Stimulated activated CD4-positive, alpha-beta T cell treated with anti-CD3 and anti-CD28 coated beads, Interleukin-15, amount 100 ng/mL, for 1 hour (primary cell): ENCODE results near the gene DPYSL3.
"Not testable (repeated sequence)": the region's sequence is repeated elsewhere in the genome, so short reads cannot be mapped to it uniquely, and the experiment has no call there.

Experiments used
- DNase-seq, 2 donors: peaks; one replicate each; pipeline ENCODE4 v3.0.0-alpha.2; 2020; ENCODE audit warnings: low read depth in 1 of 2, low spot score in 1 of 2

Gene DPYSL3

GRCh38 chr5:147509710-147510651 lies at the start of gene DPYSL3:
Gene DPYSL3, minus strand, starts transcription at chr5:147510068. Its CDS starts 210 bp downstream, at chr5:147509858.
- no peak for DNase-seq

GRCh38 chr5:147558826-147559225 lies 49.0 kb upstream of the DPYSL3 start:
- DNase-seq: no peak

- DNase-seq: no peak
Measured at GRCh38 chr5:147557876-147558745, 48.2 kb upstream of the DPYSL3 start.

DNA sequence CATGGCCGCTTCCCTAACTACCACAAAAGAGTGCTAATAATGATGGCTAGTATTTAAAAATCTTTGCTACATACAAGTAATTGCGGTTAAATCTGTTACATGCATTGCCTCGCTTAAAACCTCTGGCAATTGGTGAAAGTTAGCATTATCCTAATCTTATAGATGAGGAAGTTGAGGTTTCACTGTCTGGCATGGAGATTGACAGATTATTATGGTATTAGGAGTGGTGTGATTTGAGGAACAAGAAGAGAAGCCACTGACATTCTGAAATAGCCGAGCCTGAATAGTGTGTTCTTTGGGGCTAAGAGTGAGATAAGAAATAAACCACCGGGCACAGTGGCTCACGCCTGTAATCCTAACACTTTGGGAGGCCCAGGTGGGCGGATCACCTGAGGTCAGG lies 45.3 kb upstream of the DPYSL3 start:
- DNase-seq: no peak

GRCh38 chr5:147554261-147554817 lies 44.5 kb upstream of the DPYSL3 start:
- no peak for DNase-seq

GRCh38 chr5:147553817-147554216 lies 43.9 kb upstream of the DPYSL3 start:
- not testable (repeated sequence) for DNase-seq

- no peak for DNase-seq
Measured at GRCh38 chr5:147552897-147553296, 43.0 kb upstream of the DPYSL3 start.

- no peak for DNase-seq
Measured at GRCh38 chr5:147551677-147552076, 41.8 kb upstream of the DPYSL3 start.

DNA sequence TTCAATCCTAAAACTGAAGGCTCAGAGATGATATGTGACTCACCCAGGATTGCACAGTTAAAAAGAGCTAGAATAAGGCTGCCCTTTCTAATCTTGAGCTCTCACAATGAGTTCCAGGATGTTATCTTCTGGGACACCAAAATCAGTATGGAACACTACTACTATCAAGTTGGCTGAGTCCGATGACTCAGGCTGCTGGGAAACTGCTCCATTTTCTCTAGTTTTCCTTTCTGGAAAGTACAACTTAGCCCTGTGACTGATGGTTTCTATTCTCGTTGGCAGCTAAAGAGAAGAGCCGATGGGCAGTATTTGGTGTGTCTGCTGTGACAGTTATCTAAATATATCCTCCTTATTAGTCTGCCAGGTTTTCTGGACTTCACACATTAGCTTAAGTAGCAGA lies 37.9 kb upstream of the DPYSL3 start:
- DNase-seq: no peak

GRCh38 chr5:147544556-147544955 lies 34.7 kb upstream of the DPYSL3 start:
- no peak for DNase-seq

DNA sequence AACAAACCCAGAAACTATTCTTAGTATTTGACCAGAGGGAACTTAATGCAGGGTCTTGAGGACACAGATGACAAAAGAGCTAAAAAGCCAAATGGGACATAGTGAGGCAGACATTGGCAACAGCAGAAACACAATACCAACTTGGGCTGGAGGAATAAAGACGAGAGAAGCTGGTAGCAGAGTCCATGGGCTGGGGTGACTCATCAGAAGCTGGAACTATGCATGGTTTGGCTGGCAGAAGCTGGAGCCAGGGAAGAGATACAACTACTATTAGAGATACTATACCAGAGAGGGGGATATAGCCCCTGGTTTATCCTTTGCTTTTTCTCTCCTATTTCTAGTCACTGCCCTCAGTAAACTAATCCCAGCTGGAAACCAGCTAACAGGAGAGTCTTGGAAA lies 29.2 kb upstream of the DPYSL3 start:
- DNase-seq: no peak

DNA sequence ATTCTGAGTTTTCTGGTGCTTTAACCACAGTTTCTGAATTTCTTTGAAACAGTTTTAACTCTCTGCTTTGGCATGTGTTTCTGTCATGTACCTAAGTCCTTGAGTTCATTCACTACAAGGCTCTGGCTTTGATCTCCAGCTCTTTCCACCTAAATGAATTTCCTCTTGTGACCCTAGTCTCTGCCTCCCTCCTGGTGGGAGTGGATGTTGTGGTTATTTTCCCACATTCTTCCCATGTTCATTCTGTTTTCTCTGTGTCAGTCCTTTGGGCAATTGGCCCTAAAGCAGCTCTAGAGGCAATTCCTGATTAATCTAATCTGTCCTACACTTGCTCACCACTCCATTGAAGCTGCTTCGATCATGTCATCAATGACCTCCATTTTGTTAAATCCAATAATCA lies 28.4 kb upstream of the DPYSL3 start:
- DNase-seq: no peak

DNA sequence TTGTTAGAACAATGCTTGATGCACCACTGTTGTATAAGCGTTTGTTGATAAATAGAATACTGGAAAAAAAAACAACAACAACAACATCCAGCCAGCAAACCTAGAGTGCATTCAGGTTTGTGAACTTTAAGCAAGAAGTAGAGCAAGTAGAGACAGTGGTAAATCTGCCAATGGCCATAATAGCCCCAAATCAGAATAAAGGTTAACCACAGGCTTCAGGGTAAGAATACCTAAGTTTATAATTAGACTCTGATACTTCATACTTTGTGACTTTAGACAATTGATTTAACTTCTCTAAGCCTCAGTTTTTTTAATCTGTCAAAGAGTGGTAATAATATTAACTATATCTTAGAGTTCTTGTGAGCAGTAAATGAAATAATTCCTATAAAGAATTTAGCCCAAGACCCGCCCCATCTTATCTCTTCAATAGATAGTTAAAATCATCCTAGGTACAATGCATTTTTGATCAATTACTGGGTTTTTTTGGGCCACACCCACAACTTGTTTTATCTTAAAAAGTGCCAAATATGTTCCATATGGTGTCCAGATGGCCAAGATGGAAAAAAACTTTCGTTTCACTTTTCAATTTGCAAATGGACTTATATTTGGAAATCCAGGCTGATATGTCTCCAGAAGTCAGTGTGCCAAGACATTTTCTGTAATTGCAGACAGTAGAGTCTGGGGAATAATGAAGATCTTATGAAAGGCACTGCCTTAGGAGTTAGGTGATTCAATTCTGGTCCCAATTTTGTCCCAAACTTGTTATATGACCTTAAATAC lies 24.5 kb upstream of the DPYSL3 start:
- no peak for DNase-seq

DNA sequence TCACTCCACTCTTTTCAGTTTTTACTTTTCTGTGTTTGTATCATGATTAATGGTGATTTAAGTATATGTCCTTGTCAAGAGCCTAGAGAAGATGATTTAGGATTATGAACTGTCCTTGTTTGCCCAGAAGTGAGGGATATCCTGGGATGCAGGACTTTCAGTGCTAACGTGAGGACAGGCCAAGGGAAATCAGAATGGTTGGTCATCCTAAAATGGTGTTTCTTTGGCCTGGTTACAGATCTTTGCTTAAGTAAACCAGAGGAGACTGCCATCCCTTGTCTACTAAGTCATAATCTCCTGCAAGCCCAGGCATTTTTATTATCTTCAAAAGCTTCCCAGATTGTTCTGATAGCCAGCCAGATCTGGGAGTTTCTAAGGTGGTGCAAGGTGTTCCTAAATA lies 22.3 kb upstream of the DPYSL3 start:
- DNase-seq: no peak

DNA sequence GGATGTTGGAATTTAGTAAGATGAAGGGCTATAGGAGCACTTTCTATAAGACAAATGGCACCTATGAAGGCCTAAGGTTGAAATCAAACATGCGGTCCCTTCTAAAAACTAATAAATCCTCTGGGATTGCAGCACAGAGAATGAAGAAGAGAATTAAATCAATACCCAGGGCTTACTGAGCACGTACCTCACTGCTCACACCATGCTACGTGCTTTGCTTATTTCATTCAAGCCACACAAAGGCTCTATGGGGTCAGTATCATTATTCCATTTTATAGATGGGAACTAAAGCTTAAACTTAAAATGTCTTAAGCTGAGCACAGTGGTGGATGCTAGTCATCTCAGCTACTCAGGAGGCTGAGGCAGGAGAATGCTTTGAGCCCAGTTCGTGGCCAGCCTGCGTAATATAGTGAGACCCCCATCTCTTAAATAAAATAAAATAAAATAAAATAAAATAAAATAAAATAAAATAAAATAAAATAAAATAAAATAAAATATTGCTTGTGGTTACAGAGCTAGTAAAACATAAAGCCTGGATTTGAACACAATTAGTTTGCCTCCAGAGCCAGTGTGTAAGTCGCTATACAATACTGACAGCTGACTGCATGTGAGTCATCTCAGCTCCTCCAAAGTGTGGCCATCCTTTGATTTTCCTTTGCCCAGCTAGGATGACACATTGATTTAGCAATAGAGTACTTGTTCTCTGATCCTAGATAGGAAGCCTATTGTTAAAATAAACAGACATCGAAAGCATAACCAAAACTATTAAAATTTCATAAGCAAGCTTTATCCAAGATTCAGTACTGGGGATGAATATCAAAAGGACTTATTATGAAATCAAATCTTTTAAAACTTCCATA lies 20.9 kb upstream of the DPYSL3 start:
- no peak for DNase-seq

GRCh38 chr5:147523069-147523468 lies 13.2 kb upstream of the DPYSL3 start:
- DNase-seq: no peak

GRCh38 chr5:147522435-147522834 lies 12.6 kb upstream of the DPYSL3 start:
- DNase-seq: no peak

DNA sequence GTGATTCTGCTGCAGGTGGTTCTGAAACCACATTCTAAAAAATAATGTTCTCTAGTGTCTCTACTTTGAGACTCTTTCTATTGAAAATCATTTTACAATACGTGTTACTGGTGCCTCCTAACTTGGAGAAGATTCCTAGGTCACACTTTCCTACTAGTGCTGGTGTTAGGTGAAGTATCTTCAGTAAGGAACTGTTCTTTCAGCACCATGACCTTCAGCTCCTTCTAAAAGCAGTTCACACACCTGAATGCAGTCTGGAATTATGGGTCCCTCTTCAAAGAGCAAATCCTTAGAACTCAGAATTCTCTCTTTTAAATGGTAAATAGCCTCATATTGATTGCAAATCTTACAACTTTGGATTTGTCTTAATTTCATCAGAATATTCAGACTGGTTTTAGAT lies 10.6 kb upstream of the DPYSL3 start:
- DNase-seq: no peak

DNA sequence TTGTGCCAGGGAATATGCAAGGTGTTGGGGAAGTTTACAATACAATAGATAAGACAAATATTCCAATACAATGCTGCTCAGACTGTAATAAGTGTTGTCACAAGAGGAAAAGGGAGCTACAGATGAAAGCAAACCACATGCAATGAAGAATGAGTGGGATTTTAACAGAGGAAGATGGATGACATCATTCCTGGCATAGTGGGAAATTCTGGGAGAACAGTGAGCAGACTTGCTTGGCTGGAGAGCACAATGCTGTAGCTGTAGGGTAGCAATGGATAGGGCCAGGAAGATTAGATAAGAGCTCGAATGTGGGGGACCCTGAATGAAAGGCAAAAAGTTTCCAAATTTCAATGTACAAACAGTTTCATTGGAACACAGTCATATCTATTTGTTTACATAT lies 9.5 kb upstream of the DPYSL3 start:
- DNase-seq: no peak

GRCh38 chr5:147517383-147517782 lies 7.5 kb upstream of the DPYSL3 start:
- DNase-seq: no peak
